Cardiac fibroblast (primary cell): ENCODE results near the gene PRCC.
A peak's percentile ranks its signal among the peaks of the same experiment; 100 is the strongest.

Experiments
- DNase-seq, 2 donors: peaks; one replicate each; pipeline versions ENCODE4 v3.0.0 to v3.0.0-alpha.2; 2010; ENCODE audit warnings: low read depth in 2 of 2
- H3K4me3 ChIP-seq, 2 donors: replicated peaks in 1 of 2; 1 replicate in 1 of 2; 2 replicates in 1 of 2; pipeline ENCODE4 v1.5.1; 2011; ENCODE audit warnings: low read depth in 2 of 2, low read length in 2 of 2, mild to moderate bottlenecking in 2 of 2, moderate library complexity in 1 of 2
- CTCF ChIP-seq: IDR thresholded peaks from one replicate; pipeline ENCODE4 v1.5.1; 2011; ENCODE audit warnings: low read depth, mild to moderate bottlenecking, low read length, inconsistent platforms

The PRCC gene

GRCh38 chr1:156749419-156750118 is 17.8 kb upstream of the PRCC start:
- DNase-seq, result no peak
- no peak for TF ChIP-seq CTCF
- peak overlapping the region; percentile 87 to 94 for H3K4me3 ChIP-seq

GRCh38 chr1:156750191-156750672 is 17.1 kb upstream of the PRCC start:
- no peak for TF ChIP-seq CTCF
- peak overlapping the region; percentile 87 to 94 for H3K4me3 ChIP-seq
- DNase-seq, result peak; percentile 31 to 43

DNA sequence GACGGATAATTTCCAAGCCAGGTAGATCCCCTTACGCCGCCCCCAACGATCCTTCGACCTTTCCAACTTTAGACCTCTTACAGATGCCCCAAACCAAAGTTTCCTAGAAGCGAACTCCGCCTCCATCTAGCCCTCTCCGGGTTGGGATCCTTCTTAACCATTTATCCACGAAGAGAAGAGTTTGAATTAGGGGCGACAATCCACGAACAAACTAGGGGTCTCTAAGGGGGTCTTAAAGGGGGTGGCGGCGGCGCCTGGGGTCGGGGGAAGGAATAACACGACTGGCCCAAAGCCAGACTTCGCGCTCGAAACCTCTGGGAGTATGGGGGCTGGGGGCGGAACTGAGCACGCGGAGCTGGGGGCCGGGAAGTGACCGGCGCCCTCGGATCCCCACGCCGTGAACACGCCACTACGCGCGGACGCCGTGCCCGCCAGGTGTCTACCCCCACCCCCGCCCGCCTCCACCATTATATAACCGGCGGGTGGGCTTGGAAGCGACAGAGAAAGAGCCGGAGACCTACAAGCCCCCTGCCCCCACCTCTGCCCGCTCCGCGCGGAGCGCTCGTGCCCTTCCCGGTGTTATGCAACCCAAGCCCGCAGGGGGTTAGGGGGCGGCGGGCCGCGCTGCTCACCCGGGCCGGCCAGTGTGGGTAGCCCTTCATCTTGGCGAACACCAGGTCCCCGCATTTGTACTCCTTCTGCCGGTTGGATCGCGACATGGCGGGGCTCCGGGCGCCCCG is 16.5 kb upstream of the PRCC start:
- TF ChIP-seq CTCF, result no peak
- peak; percentile 37 to 42 for DNase-seq
- peak overlapping the region; percentile 87 to 94 for H3K4me3 ChIP-seq

DNA sequence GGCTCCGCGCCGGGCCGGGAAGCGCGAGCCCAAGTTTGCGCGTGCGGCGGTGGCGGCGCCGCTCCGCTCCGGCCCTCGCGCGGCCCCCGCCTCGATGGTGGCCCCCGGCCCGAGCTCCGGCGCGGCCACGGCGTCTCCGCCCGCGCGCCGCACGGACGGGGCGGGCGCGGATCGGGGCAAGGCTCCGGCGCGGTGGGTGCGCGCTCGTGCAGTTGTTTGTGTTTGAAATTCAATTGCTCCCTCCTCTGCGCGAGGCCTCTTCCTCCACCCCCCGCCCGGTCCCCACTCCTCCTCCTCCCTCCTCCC is 15.9 kb upstream of the PRCC start, which contains the start of gene HDGF:
HDGF (minus strand) TSS at position 225 of the 306 bp plus-strand sequence. CDS start 246 bp downstream, outside the sequence.
- DNase-seq, result no peak
- TF ChIP-seq CTCF, result no peak
- H3K4me3 ChIP-seq, result peak within 1 kb of the TSS; percentile 94

- H3K4me3 ChIP-seq, result peak overlapping the region; percentile 94
- DNase-seq, result peak; percentile 95 to 98
- no peak for TF ChIP-seq CTCF
Observed at GRCh38 chr1:156751757-156752481, 15.4 kb upstream of the PRCC start.

GRCh38 chr1:156752843-156753482 is 14.4 kb upstream of the PRCC start:
- no peak for TF ChIP-seq CTCF
- peak overlapping the region; percentile 3 to 94 for H3K4me3 ChIP-seq
- DNase-seq, result peak in 1 of 2 donors; percentile 52
